HCT116 (cell line): ENCODE results near the gene IFT57.

Experiments
- CEBPB ChIP-seq: IDR thresholded peaks from 2 replicates; pipeline ENCODE4 v1.6.1; 2012; ENCODE audit warnings: low read depth
- EGR1 ChIP-seq: IDR thresholded peaks from 2 replicates; pipeline ENCODE4 v1.6.1; 2012; ENCODE audit warnings: low read depth
- EZH2phosphoT487 ChIP-seq: fragments of 200-600 bp; IDR thresholded peaks from 2 replicates; pipeline ENCODE4 v1.6.1; 2018; ENCODE audit warnings: antibody characterized with exemption, borderline replicate concordance
- FOSL1 ChIP-seq: IDR thresholded peaks from 2 replicates; pipeline ENCODE4 v1.6.1; 2012; ENCODE audit warnings: low read depth
- POLR2A ChIP-seq: IDR thresholded peaks from 2 replicates; pipeline ENCODE4 v1.7.0; 2011; ENCODE audit warnings: borderline replicate concordance; ENCODE audit not compliant: insufficient read depth, insufficient read length; ENCODE audit errors: extremely low read depth
- POLR2AphosphoS5 ChIP-seq: IDR thresholded peaks from 2 replicates; pipeline ENCODE4 v1.6.1; 2011; ENCODE audit warnings: mild to moderate bottlenecking, low read depth, low read length, moderate library complexity
- RAD21 ChIP-seq: IDR thresholded peaks from 2 replicates; pipeline ENCODE4 v1.6.1; 2012; ENCODE audit warnings: low read depth, mild to moderate bottlenecking
- SIN3A ChIP-seq: IDR thresholded peaks from 2 replicates; pipeline ENCODE4 v1.6.1; 2012; ENCODE audit warnings: low read depth
- TCF7L2 ChIP-seq: IDR thresholded peaks from 2 replicates; pipeline ENCODE4 v1.7.0; 2011; ENCODE audit warnings: borderline replicate concordance, inconsistent platforms; ENCODE audit not compliant: insufficient read depth, insufficient read length; ENCODE audit errors: extremely low read depth
- ZFX ChIP-seq: fragments of 450-650 bp; IDR thresholded peaks from 2 replicates; pipeline ENCODE4 v1.6.1; 2017
- ZNF274 ChIP-seq: fragments of 200-500 bp; sonication (Bioruptor generic); IDR thresholded peaks from 2 replicates; pipeline ENCODE4 v1.6.1; 2014; ENCODE audit warnings: mild to moderate bottlenecking, low read depth, low read length, inconsistent platforms
- TF ChIP-seq, protein P1 (sequence below), 3 experiments: fragments of 200-600 bp in 1 of 3; sonication (generic) in 1 of 3; IDR thresholded peaks in 2 of 3; conservative IDR thresholded peaks in 1 of 3; 2 replicates each; pipeline ENCODE4 v1.5.1; 2012 to 2017; ENCODE audit warnings: low read depth in 2 of 3, low read length in 2 of 3, antibody characterized with exemption in 1 of 3, borderline replicate concordance in 1 of 3, control low read depth in 1 of 3, mild to moderate bottlenecking in 1 of 3, mixed read lengths in 1 of 3, mixed run types in 1 of 3, moderate library complexity in 1 of 3; ENCODE audit not compliant: insufficient read depth in 1 of 3
- TF ChIP-seq, protein P2 (sequence below): IDR thresholded peaks from 2 replicates; pipeline ENCODE4 v1.6.1; 2012
- TF ChIP-seq, protein P3 (sequence below): IDR thresholded peaks from 2 replicates; pipeline ENCODE4 v1.6.1; 2012

DNA sequence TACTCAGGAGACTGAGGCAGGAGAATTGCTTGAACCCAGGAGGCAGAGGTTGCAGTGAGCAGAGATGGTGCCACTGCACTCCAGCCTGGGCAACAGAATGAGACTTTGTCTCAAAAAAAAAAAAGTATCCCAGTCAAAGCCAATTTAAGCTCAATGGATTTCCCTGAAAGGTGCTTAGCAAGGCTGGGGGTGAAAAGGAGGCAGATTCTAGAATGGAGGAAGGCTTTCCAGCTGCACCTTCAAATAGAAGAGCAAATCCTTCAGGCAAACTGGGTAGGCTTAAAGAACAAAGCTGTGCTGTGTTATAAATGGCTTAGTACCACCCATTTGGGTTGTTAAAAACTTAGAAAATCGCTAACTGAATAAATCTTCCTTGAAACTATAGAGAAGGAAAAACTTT is 3.0 kb upstream of the IFT57 start:
- TF ChIP-seq, protein P1, sequence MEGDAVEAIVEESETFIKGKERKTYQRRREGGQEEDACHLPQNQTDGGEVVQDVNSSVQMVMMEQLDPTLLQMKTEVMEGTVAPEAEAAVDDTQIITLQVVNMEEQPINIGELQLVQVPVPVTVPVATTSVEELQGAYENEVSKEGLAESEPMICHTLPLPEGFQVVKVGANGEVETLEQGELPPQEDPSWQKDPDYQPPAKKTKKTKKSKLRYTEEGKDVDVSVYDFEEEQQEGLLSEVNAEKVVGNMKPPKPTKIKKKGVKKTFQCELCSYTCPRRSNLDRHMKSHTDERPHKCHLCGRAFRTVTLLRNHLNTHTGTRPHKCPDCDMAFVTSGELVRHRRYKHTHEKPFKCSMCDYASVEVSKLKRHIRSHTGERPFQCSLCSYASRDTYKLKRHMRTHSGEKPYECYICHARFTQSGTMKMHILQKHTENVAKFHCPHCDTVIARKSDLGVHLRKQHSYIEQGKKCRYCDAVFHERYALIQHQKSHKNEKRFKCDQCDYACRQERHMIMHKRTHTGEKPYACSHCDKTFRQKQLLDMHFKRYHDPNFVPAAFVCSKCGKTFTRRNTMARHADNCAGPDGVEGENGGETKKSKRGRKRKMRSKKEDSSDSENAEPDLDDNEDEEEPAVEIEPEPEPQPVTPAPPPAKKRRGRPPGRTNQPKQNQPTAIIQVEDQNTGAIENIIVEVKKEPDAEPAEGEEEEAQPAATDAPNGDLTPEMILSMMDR (IDR thresholded peaks at IDR 0.05 in 2 of 3, conservative IDR thresholded peaks at IDR 0.05 in 1 of 3; ENCODE audit: borderline replicate concordance in 1 of 3, insufficient read depth in 1 of 3, low read depth in 2 of 3, low read length in 2 of 3) = no peak
- TF ChIP-seq POLR2AphosphoS5 (no peak), ZNF274 (no peak), SIN3A (no peak), POLR2A (no peak), RAD21 (no peak), TCF7L2 (no peak), FOSL1 (no peak), EGR1 (no peak), CEBPB (no peak), EZH2phosphoT487 (no peak), ZFX (no peak)
- TF ChIP-seq, protein P2, sequence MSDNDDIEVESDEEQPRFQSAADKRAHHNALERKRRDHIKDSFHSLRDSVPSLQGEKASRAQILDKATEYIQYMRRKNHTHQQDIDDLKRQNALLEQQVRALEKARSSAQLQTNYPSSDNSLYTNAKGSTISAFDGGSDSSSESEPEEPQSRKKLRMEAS = no peak
- TF ChIP-seq, protein P3, sequence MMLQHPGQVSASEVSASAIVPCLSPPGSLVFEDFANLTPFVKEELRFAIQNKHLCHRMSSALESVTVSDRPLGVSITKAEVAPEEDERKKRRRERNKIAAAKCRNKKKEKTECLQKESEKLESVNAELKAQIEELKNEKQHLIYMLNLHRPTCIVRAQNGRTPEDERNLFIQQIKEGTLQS = no peak
